Hematopoietic multipotent progenitor cell treated with erythropoietin and hydrocortisone succinate and interleukin-3 and kit ligand, for 8 days (in vitro differentiated cells): Measurements from ENCODE around the gene ZNF705A.
"Not testable (repeated sequence)": the region's sequence is repeated elsewhere in the genome, so short reads cannot be mapped to it uniquely, and the experiment has no call there.

ENCODE experiments used
- DNase-seq: peaks from one replicate; pipeline ENCODE4 v3.0.0-alpha.2; 2015

ZNF705A gene

GRCh38 chr12:8156845-8157244 is at the start of gene ZNF705A:
ZNF705A (plus strand) TSS chr12:8157015; CDS start chr12:8172626, 15,611 bp downstream.
- DNase-seq, result peak; percentile 20

GRCh38 chr12:8108808-8109398 is 47.9 kb upstream of the ZNF705A start:
- peak; percentile 82 for DNase-seq

- not testable (repeated sequence) for DNase-seq
Measured at GRCh38 chr12:8113117-8113516, 43.7 kb upstream of the ZNF705A start.

GRCh38 chr12:8120072-8120713 is 36.6 kb upstream of the ZNF705A start:
- DNase-seq, result no peak

GRCh38 chr12:8123124-8123912 is 33.5 kb upstream of the ZNF705A start, which contains the start of gene CLEC4A:
CLEC4A (plus strand) TSS chr12:8123617; CDS start chr12:8123879, 262 bp downstream.
- DNase-seq, result no peak

GRCh38 chr12:8127138-8127537 is 29.7 kb upstream of the ZNF705A start:
- peak; percentile 46 for DNase-seq

- DNase-seq, result not testable (repeated sequence)
Measured at GRCh38 chr12:8133636-8134397, 23.0 kb upstream of the ZNF705A start.

GRCh38 chr12:8134398-8134930 is 22.4 kb upstream of the ZNF705A start:
- DNase-seq, result not testable (repeated sequence)

GRCh38 chr12:8141647-8142046 is 15.2 kb upstream of the ZNF705A start:
- DNase-seq, result not testable (repeated sequence)

GRCh38 chr12:8143261-8143660 is 13.6 kb upstream of the ZNF705A start:
- no peak for DNase-seq

GRCh38 chr12:8145754-8146441 is 10.9 kb upstream of the ZNF705A start:
- no peak for DNase-seq

GRCh38 chr12:8146442-8146771 is 10.4 kb upstream of the ZNF705A start:
- no peak for DNase-seq

- DNase-seq, result no peak
Measured at GRCh38 chr12:8154526-8154925, 2.3 kb upstream of the ZNF705A start.

GRCh38 chr12:8156416-8156815 is 399 bp upstream of the ZNF705A start:
- no peak for DNase-seq

GRCh38 chr12:8157484-8158198 is 826 bp downstream of the ZNF705A start:
- DNase-seq, result no peak

- DNase-seq, result not testable (repeated sequence)
Measured at GRCh38 chr12:8172911-8173310, 16.1 kb downstream of the ZNF705A start.

- peak; percentile 43 for DNase-seq
Measured at GRCh38 chr12:8179989-8180585, 23.3 kb downstream of the ZNF705A start.

GRCh38 chr12:8181271-8181670 is 24.5 kb downstream of the ZNF705A start:
- DNase-seq, result not testable (repeated sequence)

GRCh38 chr12:8182923-8183322 is 26.1 kb downstream of the ZNF705A start:
- not testable (repeated sequence) for DNase-seq

GRCh38 chr12:8183346-8183745 is 26.5 kb downstream of the ZNF705A start:
- not testable (repeated sequence) for DNase-seq

GRCh38 chr12:8184206-8184605 is 27.4 kb downstream of the ZNF705A start:
- not testable (repeated sequence) for DNase-seq
